B cell (primary cell): Measurements from ENCODE around the gene ZDHHC1. TPM values are rescaled to one million over a fixed set of nuclear protein-coding genes. Genes with fewer than 3 reads are reported as not detected.

Experiments used
- ATAC-seq: fragments of 200-7000 bp; cut with Tn5 transposase; one replicate; pipeline ENCODE4 v1.10.0; 2021; ENCODE audit warnings: low read depth, mild to moderate bottlenecking, moderate number of reproducible peaks, moderate library complexity
- CTCF ChIA-PET: fragments of 350-600 bp; sonication (Branson Sonifier 250); formaldehyde crosslinking; loops from one replicate; lab custom pipeline; 2021; ENCODE audit warnings: antibody characterized with exemption, inconsistent platforms; lab: Charles Lee
- POLR2A ChIA-PET: fragments of 350-600 bp; sonication (Branson Sonifier 250); formaldehyde crosslinking; loops from one replicate; lab custom pipeline; 2021; ENCODE audit warnings: antibody characterized with exemption; lab: Charles Lee
- DNase-seq: peaks from one replicate; pipeline ENCODE4 v3.0.0; 2013
- H2AFZ ChIP-seq: 2 replicates; pipeline ENCODE4 v1.6.1; 2012; ENCODE audit warnings: mild to moderate bottlenecking, low read depth, low read length; ENCODE audit not compliant: insufficient read depth, poor library complexity, severe bottlenecking
- H3K27ac ChIP-seq, 2 donors: 1 replicate in 1 of 2; 2 replicates in 1 of 2; pipeline ENCODE4 v1.5.1; 2012 to 2013; ENCODE audit warnings: low read length in 2 of 2, mild to moderate bottlenecking in 2 of 2, moderate library complexity in 1 of 2
- H3K27me3 ChIP-seq, 4 experiments: fragments of 200-600 bp in 1 of 4; sonication (generic) in 1 of 4; replicated peaks in 1 of 4; 1 replicate in 2 of 4; 2 replicates in 2 of 4; pipeline versions ENCODE4 v1.6.1 to v1.7.0; 2013 to 2016; ENCODE audit warnings: low read length in 3 of 4, mild to moderate bottlenecking in 2 of 4, mixed read lengths in 1 of 4, moderate library complexity in 1 of 4; ENCODE audit not compliant: insufficient read depth in 4 of 4, control insufficient read depth in 3 of 4; ENCODE audit errors: control extremely low read depth in 1 of 4
- H3K36me3 ChIP-seq, 2 experiments: replicated peaks in 1 of 2; 1 replicate in 1 of 2; 2 replicates in 1 of 2; pipeline versions ENCODE4 v1.6.1 to v1.7.1; 2013; ENCODE audit warnings: low read length in 1 of 2; ENCODE audit not compliant: insufficient read depth in 2 of 2, control insufficient read depth in 1 of 2; ENCODE audit errors: control extremely low read depth in 1 of 2, extremely low read depth in 1 of 2
- H3K4me1 ChIP-seq, 2 donors: fragments of 200-600 bp in 1 of 2; sonication (generic) in 1 of 2; 1 replicate in 1 of 2; 2 replicates in 1 of 2; pipeline versions ENCODE4 v1.5.1 to v1.6.1; 2013 to 2017; ENCODE audit warnings: low read length in 2 of 2; ENCODE audit not compliant: control insufficient read depth in 2 of 2, insufficient read depth in 2 of 2
- H3K4me2 ChIP-seq: replicated peaks from 2 replicates; pipeline ENCODE3; 2012; ENCODE audit warnings: mild to moderate bottlenecking, low read depth, low read length; ENCODE audit not compliant: poor library complexity, severe bottlenecking
- H3K4me3 ChIP-seq, 5 experiments: fragments of 200-600 bp in 1 of 5; sonication (generic) in 1 of 5; 1 replicate in 3 of 5; 2 replicates in 2 of 5; pipeline versions ENCODE4 v1.5.1 to v1.7.0; 2011 to 2016; ENCODE audit warnings: low read length in 4 of 5, mild to moderate bottlenecking in 4 of 5, low read depth in 2 of 5, control low read depth in 1 of 5, moderate library complexity in 1 of 5; ENCODE audit not compliant: insufficient read depth in 1 of 5; ENCODE audit errors: control extremely low read depth in 1 of 5, extremely low read depth in 1 of 5
- H3K79me2 ChIP-seq: fragments of 200-600 bp; sonication (generic); one replicate; pipeline ENCODE4 v1.6.0; 2016; ENCODE audit warnings: low read length; ENCODE audit not compliant: control insufficient read depth, insufficient read depth
- H3K9ac ChIP-seq: fragments of 200-600 bp; sonication (generic); 2 replicates; pipeline ENCODE4 v1.6.1; 2017; ENCODE audit warnings: mild to moderate bottlenecking, low read length, moderate library complexity
- H3K9me3 ChIP-seq, 3 donors: one replicate each; pipeline versions ENCODE4 v1.6.1 to v1.7.1; 2013; ENCODE audit warnings: low read length in 2 of 3; ENCODE audit not compliant: control insufficient read depth in 2 of 3, insufficient read depth in 1 of 3; ENCODE audit errors: control extremely low read depth in 1 of 3
- H4K20me1 ChIP-seq: 2 replicates; pipeline ENCODE4 v1.6.0; 2012; ENCODE audit warnings: mild to moderate bottlenecking, low read length; ENCODE audit not compliant: insufficient read depth, control insufficient read depth, poor library complexity, severe bottlenecking
- H3K27ac Mint-ChIP-seq: one replicate; pipeline ENCODE4 v1.8.0; 2021; ENCODE audit warnings: mixed read lengths
- H3K27me3 Mint-ChIP-seq: one replicate; pipeline ENCODE4 v1.8.0; 2021; ENCODE audit warnings: mixed read lengths
- H3K4me1 Mint-ChIP-seq: one replicate; pipeline ENCODE4 v1.8.0; 2021; ENCODE audit warnings: mixed read lengths
- H3K4me3 Mint-ChIP-seq: one replicate; pipeline ENCODE4 v1.8.0; 2021; ENCODE audit warnings: mixed read lengths
- H3K9me3 Mint-ChIP-seq: one replicate; pipeline ENCODE4 v1.8.0; 2022; ENCODE audit warnings: mixed read lengths; ENCODE audit not compliant: insufficient read depth
- EZH2 ChIP-seq: IDR thresholded peaks from 2 replicates; pipeline ENCODE4 v1.6.1; 2012; ENCODE audit warnings: borderline replicate concordance, low read depth, mild to moderate bottlenecking, moderate library complexity, low read length; ENCODE audit not compliant: insufficient read depth, poor library complexity, severe bottlenecking
- whole genome bisulfite sequencing: methylation state at CpG from one replicate; pipeline ENCODE4 v1.1.5; 2013; ENCODE audit warnings: missing lambda C conversion rate; ENCODE audit not compliant: insufficient coverage; 5-methylcytosine and 5-hydroxymethylcytosine counted together
- intact Hi-C: fragments of 100-400 bp; cut with micrococcal nuclease; formaldehyde crosslinking; loops from one replicate; pipeline ENCODE4 v1.10.0; 2022
- polyA plus RNA-seq: library from polyadenylated mRNA; depleted of rRNA; stranded (reverse); fragments of >200 nt; gene quantifications from 2 replicates; pipeline ENCODE4 v1.2.3, GENCODE V29; 2012
- total RNA-seq, 2 donors: library from RNA; stranded (reverse); fragments of 120-200 nt in 1 of 2; gene quantifications; 1 replicate in 1 of 2; 2 replicates in 1 of 2; pipeline versions ENCODE4 v1.2.3 to v1.2.4, GENCODE V29; 2013 to 2022
- TF ChIP-seq, protein P1 (sequence below): fragments of 200-600 bp; IDR thresholded peaks from one replicate; pipeline ENCODE4 v1.8.0; 2022; ENCODE audit warnings: antibody characterized with exemption, mild to moderate bottlenecking

Gene ZDHHC1
- total and polyA plus RNA-seq, 2 donors (not counting 1 experiment from before 2014, with no cell fraction given): 0.58 to 2.8 TPM

DNA sequence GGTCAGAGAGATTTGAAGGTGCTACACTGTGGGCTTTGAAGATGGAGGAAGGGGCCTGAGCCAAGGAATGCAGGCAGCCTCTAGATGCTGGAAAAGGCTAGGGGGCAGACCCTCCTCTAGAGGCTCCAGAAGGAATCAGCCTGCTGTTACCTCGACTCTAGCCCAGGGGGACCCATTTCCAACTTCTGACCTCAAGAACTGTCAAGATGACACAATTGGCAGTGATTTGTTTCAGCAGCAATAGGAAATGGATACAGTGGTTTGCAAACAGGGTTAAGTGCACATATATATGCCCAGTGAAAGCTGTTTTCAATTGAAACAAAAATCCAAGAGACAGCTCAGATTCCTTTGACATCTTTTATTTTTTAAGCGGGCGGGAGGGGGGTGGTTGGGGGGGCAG is 3.7 kb upstream of the ZDHHC1 start:
- Histone ChIP-seq H4K20me1 (no peaks in the 10 kb centered on the region), H3K79me2 (no peaks in the 10 kb centered on the region), H3K36me3 (no peaks in the 10 kb centered on the region), H3K9ac (no peak overlapping the region), H3K27me3 (peaks cover 0 to 19% (median 6%) of the 10 kb centered on the region in 4 experiments), H3K4me1 (peaks cover 8 to 11% of the 10 kb centered on the region in 2 donors), H3K9me3 (no peaks in the 10 kb centered on the region), H3K4me2 (no peak overlapping the region), H3K4me3 (no peak overlapping the region), H3K27ac (no peak overlapping the region), H2AFZ (no peak overlapping the region)
- TF ChIP-seq EZH2: no peak
- TF ChIP-seq, protein P1, sequence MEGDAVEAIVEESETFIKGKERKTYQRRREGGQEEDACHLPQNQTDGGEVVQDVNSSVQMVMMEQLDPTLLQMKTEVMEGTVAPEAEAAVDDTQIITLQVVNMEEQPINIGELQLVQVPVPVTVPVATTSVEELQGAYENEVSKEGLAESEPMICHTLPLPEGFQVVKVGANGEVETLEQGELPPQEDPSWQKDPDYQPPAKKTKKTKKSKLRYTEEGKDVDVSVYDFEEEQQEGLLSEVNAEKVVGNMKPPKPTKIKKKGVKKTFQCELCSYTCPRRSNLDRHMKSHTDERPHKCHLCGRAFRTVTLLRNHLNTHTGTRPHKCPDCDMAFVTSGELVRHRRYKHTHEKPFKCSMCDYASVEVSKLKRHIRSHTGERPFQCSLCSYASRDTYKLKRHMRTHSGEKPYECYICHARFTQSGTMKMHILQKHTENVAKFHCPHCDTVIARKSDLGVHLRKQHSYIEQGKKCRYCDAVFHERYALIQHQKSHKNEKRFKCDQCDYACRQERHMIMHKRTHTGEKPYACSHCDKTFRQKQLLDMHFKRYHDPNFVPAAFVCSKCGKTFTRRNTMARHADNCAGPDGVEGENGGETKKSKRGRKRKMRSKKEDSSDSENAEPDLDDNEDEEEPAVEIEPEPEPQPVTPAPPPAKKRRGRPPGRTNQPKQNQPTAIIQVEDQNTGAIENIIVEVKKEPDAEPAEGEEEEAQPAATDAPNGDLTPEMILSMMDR: no peak
- no peak overlapping the region for H3K4me3 Mint-ChIP-seq
- intact Hi-C loops: no loop called here
- ChIA-PET POLR2A (interaction anchor here (0.6 kb wide), 1 partner anchor 430 kb away, joined by 9 read pairs; no protein-coding TSS in a partner anchor), CTCF (interaction anchor here (0.7 to 1.7 kb wide), 3 partner anchors 13 to 26 kb away, joined by 3 to 5 read pairs (median 3); no protein-coding TSS in a partner anchor)
- ATAC-seq: no peak
- no peaks in the 10 kb centered on the region for H3K9me3 Mint-ChIP-seq
- H3K27ac Mint-ChIP-seq: no peak overlapping the region
- peaks cover 7% of the 10 kb centered on the region for H3K4me1 Mint-ChIP-seq
- DNase-seq: no peak
- peaks cover 27% of the 10 kb centered on the region for H3K27me3 Mint-ChIP-seq
- WGBS: 70% methylated on average over 1 of the region's 3 CpGs

DNA sequence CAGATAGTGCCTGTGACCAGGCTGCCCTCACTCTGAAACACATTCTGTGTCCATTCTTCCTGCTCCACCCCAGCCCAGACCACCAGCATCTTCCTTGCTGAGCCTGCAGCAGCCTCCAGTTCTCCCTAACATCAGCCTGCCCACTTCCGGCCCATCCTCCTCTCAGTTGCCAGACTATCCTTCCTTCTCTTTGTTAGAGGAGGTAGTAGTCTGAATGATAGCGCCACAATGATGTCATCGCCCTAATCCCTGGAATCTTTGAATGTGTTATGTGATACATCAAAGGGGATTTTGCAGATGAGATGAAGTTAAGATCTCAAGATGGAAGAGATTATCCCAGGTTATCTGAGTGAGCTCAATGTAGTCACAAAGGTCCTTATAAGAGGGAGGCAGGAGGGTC is 3.2 kb upstream of the ZDHHC1 start:
- Histone ChIP-seq H3K4me2 (no peak overlapping the region), H3K9ac (no peak overlapping the region), H3K27ac (no peak overlapping the region), H3K4me3 (no peak overlapping the region), H3K9me3 (no peaks in the 10 kb centered on the region), H4K20me1 (no peaks in the 10 kb centered on the region), H3K79me2 (no peaks in the 10 kb centered on the region), H3K27me3 (peaks cover 0 to 15% (median 6%) of the 10 kb centered on the region in 4 experiments), H3K36me3 (no peaks in the 10 kb centered on the region), H2AFZ (no peak overlapping the region), H3K4me1 (peaks cover 8 to 11% of the 10 kb centered on the region in 2 donors)
- TF ChIP-seq, protein P1: no peak
- no peak for TF ChIP-seq EZH2
- intact Hi-C loops: no loop called here
- no peak overlapping the region for H3K27ac Mint-ChIP-seq
- no peak overlapping the region for H3K4me3 Mint-ChIP-seq
- ChIA-PET CTCF (interaction anchor here (1.2 kb wide), 1 partner anchor 12 kb away, joined by 3 read pairs; no protein-coding TSS in a partner anchor), POLR2A (no interaction called here)
- DNase-seq (no peak), ATAC-seq (no peak)
- WGBS: 100% methylated on average over 1 of the region's 3 CpGs
- peaks cover 8% of the 10 kb centered on the region for H3K4me1 Mint-ChIP-seq
- H3K27me3 Mint-ChIP-seq: peaks cover 27% of the 10 kb centered on the region
- H3K9me3 Mint-ChIP-seq: no peaks in the 10 kb centered on the region
